PC-3 (cell line): ENCODE results near the gene ASCC3. TPM values are rescaled to one million over a fixed set of nuclear protein-coding genes. Genes with fewer than 3 reads are reported as not detected.

Source experiments
- ATAC-seq: fragments of 200-7000 bp; cut with Tn5 transposase; 2 replicates; pipeline ENCODE4 v1.9.1; 2020; ENCODE audit warnings: mild to moderate bottlenecking, moderate library complexity
- BruUV-seq: library from RNA; stranded (reverse); fragments of 400-500 nt; replicated peaks from 2 replicates; lab custom pipeline; 2021; lab: Mats Ljungman, UMichigan
- CTCF ChIA-PET: fragments of 300-600 bp; sonication (Branson Sonifier 250); formaldehyde crosslinking; loops from one replicate; lab custom pipeline; 2022; ENCODE audit warnings: antibody characterized with exemption; lab: Charles Lee
- POLR2A ChIA-PET: fragments of 300-600 bp; sonication (Branson Sonifier 250); formaldehyde crosslinking; loops from one replicate; lab custom pipeline; 2022; ENCODE audit warnings: antibody characterized with exemption; ENCODE audit not compliant: unreplicated experiment; lab: Charles Lee
- DNase-seq: peaks from one replicate; pipeline ENCODE4 v3.0.0-alpha.2; 2015
- H2AFZ ChIP-seq: fragments of 300-600 bp; sonication (generic); 2 replicates; pipeline ENCODE4 v1.6.0; 2016; ENCODE audit warnings: antibody characterized with exemption, low read length
- H3F3A ChIP-seq: fragments of 300-600 bp; sonication (generic); one replicate; pipeline ENCODE4 v1.6.0; 2017; ENCODE audit warnings: antibody characterized with exemption, low read length, control low read depth, mild to moderate bottlenecking; ENCODE audit not compliant: unreplicated experiment
- H3K27ac ChIP-seq: fragments of 300-600 bp; sonication (generic); 2 replicates; pipeline ENCODE4 v1.5.1; 2016; ENCODE audit warnings: mild to moderate bottlenecking, low read length
- H3K27me3 ChIP-seq: fragments of 300-600 bp; sonication (generic); 2 replicates; pipeline ENCODE4 v1.6.1; 2016; ENCODE audit warnings: low read length, mixed read lengths
- H3K36me3 ChIP-seq: fragments of 300-600 bp; sonication (generic); 2 replicates; pipeline ENCODE4 v1.6.1; 2016; ENCODE audit warnings: low read depth, mixed run types, low read length, mixed read lengths
- H3K4me1 ChIP-seq: fragments of 300-600 bp; sonication (generic); 2 replicates; pipeline ENCODE4 v1.5.1; 2016; ENCODE audit warnings: low read length; ENCODE audit not compliant: insufficient read depth
- H3K4me2 ChIP-seq: fragments of 300-600 bp; sonication (generic); 2 replicates; pipeline ENCODE4 v1.6.0; 2016; ENCODE audit warnings: low read length
- H3K4me3 ChIP-seq: fragments of 300-600 bp; sonication (generic); 2 replicates; pipeline ENCODE4 v1.5.1; 2016; ENCODE audit warnings: mild to moderate bottlenecking, low read length, mixed read lengths
- H3K79me2 ChIP-seq: fragments of 300-600 bp; sonication (generic); 2 replicates; pipeline ENCODE4 v1.6.1; 2017; ENCODE audit warnings: low read length, mixed read lengths
- H3K9ac ChIP-seq: fragments of 300-600 bp; sonication (generic); 2 replicates; pipeline ENCODE4 v1.6.0; 2016; ENCODE audit warnings: mild to moderate bottlenecking, low read length
- H3K9me2 ChIP-seq: fragments of 300-600 bp; sonication (generic); replicated peaks from 2 replicates; pipeline ENCODE4 v1.6.1; 2016; ENCODE audit warnings: mixed run types, low read length, mixed read lengths
- H3K9me3 ChIP-seq: fragments of 300-600 bp; sonication (generic); 2 replicates; pipeline ENCODE4 v1.6.1; 2016; ENCODE audit warnings: low read length, mixed read lengths
- H4K20me1 ChIP-seq: fragments of 300-600 bp; sonication (generic); 2 replicates; pipeline ENCODE4 v1.6.1; 2016; ENCODE audit warnings: low read length, mixed read lengths
- CTCF ChIP-seq: fragments of 300-600 bp; sonication (generic); conservative IDR thresholded peaks from 2 replicates; pipeline ENCODE4 v1.5.1; 2017; ENCODE audit warnings: antibody characterized with exemption, low read depth, mild to moderate bottlenecking, low read length
- EZH2 ChIP-seq: fragments of 300-600 bp; sonication (generic); IDR thresholded peaks from one replicate; pipeline ENCODE4 v1.6.1; 2017; ENCODE audit warnings: antibody characterized with exemption, mild to moderate bottlenecking, low read length; ENCODE audit not compliant: unreplicated experiment
- EZH2phosphoT487 ChIP-seq: fragments of 300-600 bp; sonication (generic); IDR thresholded peaks from 2 replicates; pipeline ENCODE4 v1.6.1; 2018; ENCODE audit warnings: mild to moderate bottlenecking, antibody characterized with exemption, low read length, borderline replicate concordance
- intact Hi-C: fragments of 100-400 bp; cut with micrococcal nuclease; formaldehyde crosslinking; loops from 2 replicates; pipeline ENCODE4 v1.9.0; 2023
- total RNA-seq: library from RNA; depleted of rRNA; stranded (reverse); fragments of >200 nt; gene quantifications from 2 replicates; pipeline ENCODE4 v1.2.3, GENCODE V29; 2014

Gene ASCC3
- total RNA-seq, 1 experiment from 2014 or later = 27.7 TPM

DNA sequence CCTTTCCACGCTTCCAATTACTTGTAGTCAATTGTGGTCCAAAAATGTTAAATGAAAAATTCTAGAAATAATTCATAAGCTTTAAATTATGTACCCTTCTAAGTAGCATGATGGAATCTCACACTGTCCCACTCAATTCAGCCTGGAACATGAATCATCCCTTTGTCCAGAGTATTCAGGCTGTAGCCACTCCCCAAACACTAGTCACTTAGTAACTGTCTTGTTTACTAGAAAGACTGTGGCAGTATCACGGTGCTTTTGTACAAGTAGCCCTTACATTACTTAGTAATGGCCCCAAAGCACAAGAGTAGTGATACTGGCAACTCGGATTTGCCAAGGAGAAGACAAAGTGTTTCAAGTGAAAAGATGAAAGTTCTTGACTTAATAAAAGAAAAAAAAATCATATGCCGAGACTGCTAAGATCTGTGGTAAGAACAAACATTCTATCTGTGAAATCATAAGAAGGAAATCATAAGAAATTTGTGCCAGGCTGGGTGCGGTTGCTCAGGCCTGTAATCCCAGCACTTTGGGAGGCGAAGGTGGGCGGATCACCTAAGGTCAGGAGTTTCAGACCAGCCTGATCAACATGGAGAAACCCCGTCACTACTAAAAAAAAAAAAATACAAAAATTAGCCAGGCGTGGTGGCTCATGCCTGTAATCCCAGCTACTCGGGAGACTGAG is 247.9 kb downstream of the ASCC3 start:
- no peaks in the 10 kb centered on the region for H3K27me3 ChIP-seq
- intact Hi-C loops = no loop called here
- H3K79me2 ChIP-seq = no peaks in the 10 kb centered on the region
- no peak for TF ChIP-seq CTCF
- peak; percentile 99 for ATAC-seq
- peak; percentile 76 for DNase-seq
- no peak overlapping the region for H2AFZ ChIP-seq
- no peak overlapping the region for H3K4me2 ChIP-seq
- BruUV-seq = no TSS peak
- H3F3A ChIP-seq = no peaks in the 10 kb centered on the region
- no peak overlapping the region for H3K4me3 ChIP-seq
- H3K36me3 ChIP-seq = no peaks in the 10 kb centered on the region
- H3K9me3 ChIP-seq = no peaks in the 10 kb centered on the region
- no peak overlapping the region for H3K9ac ChIP-seq
- CTCF ChIA-PET = no interaction called here
- H3K4me1 ChIP-seq = peaks cover 9% of the 10 kb centered on the region
- no peaks in the 10 kb centered on the region for H4K20me1 ChIP-seq
- H3K9me2 ChIP-seq = no peaks in the 10 kb centered on the region
- peak overlapping the region; percentile 41; the same call in 1 of the 2 replicates for H3K27ac ChIP-seq
- POLR2A ChIA-PET = no interaction called here

DNA sequence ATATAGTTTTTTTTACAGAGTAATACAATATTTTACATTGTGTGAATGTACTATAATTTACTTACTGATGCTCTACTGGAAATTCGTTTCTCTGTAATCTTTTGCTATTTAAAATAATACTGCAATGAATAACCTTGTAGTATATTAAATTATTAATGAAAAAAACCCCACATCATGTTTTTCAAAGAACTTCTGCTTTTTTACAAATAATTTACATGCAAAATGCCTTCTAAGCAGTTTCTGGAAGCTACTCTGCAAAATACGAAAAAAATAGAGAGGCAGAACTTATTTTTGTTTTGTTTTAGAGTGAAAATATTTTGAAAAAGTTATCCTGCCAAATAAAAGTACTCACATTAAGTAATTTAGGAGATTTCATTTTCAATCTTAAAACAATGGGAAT is 250.6 kb downstream of the ASCC3 start:
- Histone ChIP-seq H4K20me1 (no peaks in the 10 kb centered on the region), H3K79me2 (no peaks in the 10 kb centered on the region), H3K4me3 (no peak overlapping the region), H3K4me1 (peaks cover 9% of the 10 kb centered on the region), H3K9me2 (no peaks in the 10 kb centered on the region), H3K36me3 (no peaks in the 10 kb centered on the region), H3K27me3 (no peaks in the 10 kb centered on the region), H3K9me3 (no peaks in the 10 kb centered on the region), H2AFZ (no peak overlapping the region), H3K27ac (no peak overlapping the region), H3K4me2 (no peak overlapping the region), H3F3A (no peaks in the 10 kb centered on the region), H3K9ac (no peak overlapping the region)
- BruUV-seq = no TSS peak
- ChIA-PET POLR2A (no interaction called here), CTCF (no interaction called here)
- ATAC-seq (no peak), DNase-seq (no peak)
- TF ChIP-seq EZH2 (no peak), EZH2phosphoT487 (no peak), CTCF (no peak)
- intact Hi-C loops = no loop called here

DNA sequence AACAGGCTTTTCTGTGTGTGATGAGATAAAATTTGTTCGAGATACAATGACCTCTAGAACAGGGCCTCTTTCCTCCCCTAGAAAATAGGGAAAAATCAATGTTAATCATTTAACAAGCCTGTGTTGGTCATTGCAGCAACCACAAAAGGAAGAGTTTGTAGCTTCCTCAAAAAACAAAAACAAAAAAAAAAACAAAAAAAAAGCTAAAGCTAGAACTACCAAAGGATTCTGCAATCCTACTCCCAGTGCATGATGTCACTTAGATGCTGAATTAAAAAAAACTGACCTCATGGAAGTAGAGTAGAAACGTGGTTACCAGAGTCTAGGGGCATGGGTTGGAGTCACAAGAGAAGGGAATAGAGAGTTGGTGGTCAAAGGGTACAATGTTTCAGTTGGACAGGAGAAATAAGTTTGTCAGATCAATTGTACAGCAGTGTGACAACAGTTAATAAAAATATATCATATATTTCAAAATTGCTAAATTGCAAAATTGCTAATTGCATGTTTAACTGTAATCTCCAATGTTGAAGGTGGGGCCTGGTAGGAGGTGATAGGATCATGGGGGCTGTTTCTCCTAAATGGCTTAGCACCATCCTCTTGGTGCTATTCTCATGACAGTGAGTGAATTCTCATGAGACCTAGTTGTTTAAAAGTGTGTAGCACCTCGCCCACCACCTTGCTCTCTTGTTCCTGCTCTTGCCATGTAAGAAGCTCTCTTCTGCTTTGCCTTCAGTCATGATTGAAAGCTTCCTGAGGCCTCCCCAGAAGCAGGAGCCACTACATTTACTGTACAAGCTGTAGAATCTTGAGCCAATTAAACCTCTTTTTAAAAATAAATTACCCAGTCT is 253.0 kb downstream of the ASCC3 start:
- Histone ChIP-seq H4K20me1 (no peaks in the 10 kb centered on the region), H3K4me2 (no peak overlapping the region), H3K27me3 (no peaks in the 10 kb centered on the region), H3K27ac (no peak overlapping the region), H3F3A (no peaks in the 10 kb centered on the region), H3K9me3 (no peaks in the 10 kb centered on the region), H3K4me3 (no peak overlapping the region), H3K36me3 (no peaks in the 10 kb centered on the region), H2AFZ (no peak overlapping the region), H3K9ac (no peak overlapping the region), H3K9me2 (no peaks in the 10 kb centered on the region), H3K79me2 (no peaks in the 10 kb centered on the region), H3K4me1 (peaks cover 5% of the 10 kb centered on the region)
- DNase-seq = no peak
- intact Hi-C loops = no loop called here
- TF ChIP-seq EZH2phosphoT487 (no peak), EZH2 (no peak), CTCF (no peak)
- ChIA-PET CTCF (no interaction called here), POLR2A (no interaction called here)
- BruUV-seq = no TSS peak
- ATAC-seq = no peak
